ENCODE results near the gene DUS1L.

Gene DUS1L

DNA sequence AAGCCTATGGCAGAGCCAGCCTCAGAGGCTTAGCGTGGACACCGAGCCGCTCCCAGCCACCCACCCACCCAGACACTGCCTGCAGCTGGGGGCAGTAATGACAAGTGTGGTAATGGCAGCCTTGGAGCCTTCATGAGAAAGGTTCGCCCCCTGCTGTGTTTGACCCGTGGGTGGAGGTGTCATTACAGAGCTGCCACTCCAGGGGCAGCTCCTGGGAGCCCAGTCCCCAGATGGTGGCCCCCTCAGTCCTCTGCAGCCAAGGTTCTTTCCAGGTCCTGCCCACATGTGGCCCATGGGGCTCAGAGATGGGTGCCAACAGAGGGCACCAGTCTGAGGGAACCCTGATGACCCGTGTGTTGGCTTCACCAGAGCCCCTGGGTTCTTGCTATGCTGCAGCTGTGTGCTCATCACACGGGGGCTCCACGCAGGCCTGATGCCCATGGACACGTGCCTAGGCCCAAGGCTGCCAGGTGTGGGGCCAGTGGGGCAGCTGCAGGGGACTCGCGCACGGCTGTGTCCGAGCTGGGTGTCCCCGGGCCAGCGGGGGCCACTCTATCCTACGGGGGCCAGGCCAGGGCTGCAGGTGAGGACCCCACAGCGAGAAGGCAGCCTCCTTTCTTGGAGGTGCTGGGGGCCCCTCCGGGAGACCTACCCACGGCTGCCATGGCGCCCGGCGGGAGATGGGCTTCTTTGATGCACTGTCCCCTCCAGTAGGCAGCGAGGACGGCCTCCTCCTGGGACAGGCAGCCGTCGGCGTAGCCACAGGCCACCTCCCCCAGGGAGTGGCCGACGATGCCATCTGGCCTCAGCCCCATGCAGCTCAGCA lies 24.3 kb upstream of the DUS1L start:
- DNase-seq, result no peak

DNA sequence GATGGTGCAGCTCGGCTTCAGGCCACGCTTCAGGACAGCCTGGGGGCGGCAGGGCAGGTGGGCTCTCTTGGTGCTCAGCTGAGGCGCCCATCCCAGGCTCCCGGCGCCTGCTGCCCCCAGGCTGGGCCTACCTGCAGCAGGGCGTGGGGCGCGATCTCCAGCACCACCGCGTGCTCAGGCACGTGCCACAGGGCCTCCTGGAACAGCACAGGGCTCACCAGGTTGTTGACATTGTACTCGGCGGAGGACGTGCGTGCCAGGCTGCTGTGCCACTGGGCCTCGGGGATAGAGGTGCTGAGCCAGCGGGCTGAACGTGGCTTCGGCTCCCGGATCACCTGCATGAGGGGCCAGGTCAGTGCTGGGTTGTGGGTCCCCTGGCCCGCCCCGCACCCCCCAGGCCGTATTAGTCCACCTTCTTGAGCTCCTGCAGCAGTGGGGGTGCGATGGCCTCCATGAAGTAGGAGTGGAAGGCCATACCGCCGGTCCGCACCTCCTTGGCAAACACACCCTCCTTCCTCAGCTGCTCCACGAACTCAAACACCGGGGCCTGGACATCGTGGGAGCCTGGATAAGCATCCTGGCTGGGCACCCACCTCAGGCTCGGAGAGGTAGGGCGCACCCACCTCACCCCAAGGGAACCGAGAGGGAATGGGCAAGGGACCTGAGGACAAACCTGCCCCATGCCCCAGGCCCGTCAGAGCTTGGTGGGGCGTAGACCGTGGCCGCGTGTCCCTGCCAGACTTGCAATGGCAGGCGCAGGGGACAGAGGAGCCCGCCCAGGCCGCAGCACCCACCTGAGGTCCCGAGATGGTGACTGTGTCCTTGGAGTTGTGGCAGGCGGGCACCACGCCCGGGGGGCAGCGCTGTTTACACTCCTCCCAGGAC lies 23.5 kb upstream of the DUS1L start:
- DNase-seq, result no peak

DNA sequence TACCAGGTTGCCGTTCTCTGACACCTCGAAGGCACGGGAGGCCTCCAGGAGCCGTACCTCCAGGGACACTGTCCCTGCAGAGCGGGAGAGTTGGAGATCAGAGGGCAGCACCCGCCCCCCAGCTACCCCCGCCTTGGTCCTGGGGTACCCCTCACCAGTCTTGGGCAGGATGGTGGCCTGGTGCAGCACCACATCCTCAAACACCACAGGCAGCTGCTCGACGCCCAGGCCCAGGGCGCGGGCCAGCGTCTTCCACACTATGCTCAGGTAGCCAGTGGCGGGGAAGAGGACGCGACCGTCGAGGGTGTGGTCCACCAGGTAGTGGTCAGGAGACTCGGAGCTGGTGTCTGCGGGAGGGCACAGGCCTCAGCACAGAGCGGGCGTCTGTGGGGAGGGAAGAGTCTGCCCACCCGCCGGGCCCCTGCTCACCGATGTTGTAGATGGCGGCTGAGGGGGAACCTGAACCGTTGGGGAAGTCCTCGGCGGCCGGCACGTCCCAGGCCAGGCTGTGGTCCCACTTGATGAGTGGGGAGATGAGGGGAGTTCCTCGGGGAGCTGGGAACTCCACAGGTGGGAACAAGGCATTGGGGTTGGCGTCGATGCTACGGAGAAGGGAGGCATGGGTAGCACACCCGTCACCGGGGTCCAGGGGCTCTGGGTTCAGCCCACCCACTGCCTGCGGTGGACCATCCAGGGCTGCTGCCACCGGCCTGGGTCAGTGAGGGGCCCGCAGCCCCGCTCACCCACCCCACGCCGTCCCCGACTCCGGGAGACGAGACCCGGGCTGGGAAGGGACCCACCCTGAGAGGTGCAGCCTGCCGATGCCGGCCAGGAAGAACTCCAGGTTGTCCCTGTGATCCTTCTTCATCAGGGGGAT lies 22.6 kb upstream of the DUS1L start:
- DNase-seq, result no peak

DNA sequence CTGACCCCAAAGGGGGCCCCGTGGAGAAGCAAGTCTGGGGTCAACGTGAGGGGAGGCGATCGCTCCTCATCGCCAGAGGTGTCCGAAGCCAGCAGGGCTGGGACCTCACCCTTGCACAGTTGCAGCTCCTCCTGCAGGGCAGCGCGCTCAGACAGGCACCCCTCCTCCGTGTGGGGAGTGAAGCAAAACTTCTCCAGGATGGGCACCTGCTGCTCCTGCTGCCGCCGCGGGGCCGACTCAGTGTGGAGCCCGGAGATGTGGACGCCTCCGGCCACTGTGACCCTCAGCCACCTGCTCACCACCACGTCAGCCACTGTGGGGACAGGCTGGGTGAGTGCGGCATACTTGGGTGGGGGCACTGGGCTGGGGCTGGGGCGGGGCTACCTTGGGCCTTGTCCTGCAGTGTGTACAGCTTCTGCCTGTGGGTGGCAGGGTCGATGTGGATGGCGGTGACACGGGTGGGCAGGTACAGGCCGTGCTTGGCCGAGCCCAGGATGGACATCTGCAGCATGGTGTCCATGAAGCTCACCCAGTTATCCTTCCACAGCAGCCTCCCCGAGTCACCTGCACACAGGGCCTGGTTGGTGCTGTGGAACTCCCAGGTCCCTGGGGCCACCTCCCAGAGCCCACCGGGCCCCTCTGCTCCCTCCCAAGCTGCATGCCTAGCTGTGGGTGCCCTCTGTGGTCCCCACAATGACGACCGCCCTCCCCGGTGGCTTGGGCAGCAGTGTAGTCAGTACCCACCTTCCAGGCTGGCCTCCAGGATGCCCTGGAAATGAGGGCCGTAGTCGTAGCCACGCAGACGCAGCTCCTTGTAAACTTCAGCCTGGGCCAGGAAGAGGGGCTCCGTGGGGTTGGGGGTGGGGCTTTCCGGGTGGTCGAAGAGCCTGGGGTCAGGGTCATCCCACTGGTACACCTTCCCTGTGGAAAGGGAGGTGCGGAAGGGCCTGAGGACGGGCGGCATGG lies 21.6 kb upstream of the DUS1L start:
- no peak for DNase-seq

DNA sequence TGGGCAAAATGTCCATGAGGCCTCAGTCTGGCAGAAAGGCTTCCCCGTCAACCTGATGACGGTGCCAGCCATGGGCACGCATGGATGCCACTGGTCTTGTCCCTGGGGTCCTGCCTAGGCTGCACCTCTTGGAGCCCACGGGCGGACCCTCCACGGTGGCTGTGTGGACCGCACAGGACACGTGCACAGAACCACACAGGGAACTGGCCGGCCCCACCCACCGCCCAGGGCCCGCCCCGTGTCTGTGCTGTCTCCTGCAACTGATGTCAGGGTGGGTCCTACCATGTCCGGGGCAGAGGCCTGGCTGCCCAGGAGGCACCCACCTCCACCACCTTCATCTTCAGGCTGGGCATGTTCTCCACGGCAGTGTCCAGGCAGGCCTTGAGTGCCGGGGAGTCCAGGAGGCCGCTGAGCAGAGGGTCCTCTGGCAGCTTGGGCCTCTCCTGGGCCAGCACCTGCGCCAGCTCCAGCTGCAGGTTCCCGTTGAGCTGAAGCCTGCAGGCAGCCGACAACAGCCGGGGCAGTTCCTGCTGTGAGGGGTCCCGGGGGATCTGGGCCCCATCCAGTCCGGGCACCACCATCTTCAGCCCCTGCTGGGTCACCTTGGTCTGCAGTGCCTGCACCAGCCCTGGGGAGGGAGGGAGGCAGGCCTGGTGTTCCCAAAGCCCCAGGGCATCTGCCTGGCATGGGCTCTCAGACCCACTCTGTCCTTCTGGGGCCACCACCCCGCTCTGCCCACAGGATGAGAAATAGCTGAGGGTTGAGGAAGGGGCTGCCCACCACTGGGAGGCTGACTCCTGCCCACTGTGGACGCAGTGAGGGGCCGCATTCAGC lies 20.5 kb upstream of the DUS1L start:
- DNase-seq, result no peak

DNA sequence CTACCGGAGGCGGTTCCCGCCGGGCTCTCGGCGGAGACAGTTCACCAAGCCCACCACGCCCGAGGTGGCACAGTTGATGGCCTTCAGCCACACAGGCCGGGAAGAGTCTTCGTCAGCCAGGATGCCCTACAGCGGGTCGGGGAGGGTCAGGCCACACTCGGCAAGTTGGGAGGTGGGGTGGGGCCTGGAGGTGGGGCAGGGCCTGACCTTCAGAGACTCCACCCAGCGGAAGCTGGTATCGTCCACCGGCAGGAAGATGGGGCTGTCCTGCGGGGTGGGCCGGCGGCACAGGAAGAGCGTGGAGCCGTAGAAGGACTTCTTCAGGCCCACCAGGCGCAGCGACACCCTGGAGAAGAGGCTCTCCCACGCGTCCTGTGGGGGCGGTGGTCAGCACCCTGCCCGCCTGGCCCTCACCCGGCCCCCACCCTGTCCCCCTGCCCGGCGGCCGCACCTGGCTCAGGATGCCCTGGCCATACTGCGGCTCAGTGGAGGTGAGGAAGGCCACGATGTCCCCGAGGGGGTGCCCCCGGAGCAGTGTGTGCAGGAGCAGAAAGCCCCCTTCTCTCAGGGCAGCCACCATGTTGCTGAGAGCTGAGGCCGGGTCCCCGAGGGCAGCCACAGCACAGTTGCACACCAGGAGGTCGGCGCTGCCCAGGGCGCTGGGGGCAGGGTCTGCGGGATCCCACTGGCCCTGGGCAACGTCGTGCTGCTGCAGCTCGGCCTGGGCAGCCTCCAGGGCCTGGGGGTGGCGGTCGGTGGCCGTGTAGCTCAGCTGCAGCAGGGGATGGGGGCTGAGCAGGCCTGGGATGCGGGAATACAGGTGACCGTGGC lies 19.6 kb upstream of the DUS1L start:
- DNase-seq, result no peak

DNA sequence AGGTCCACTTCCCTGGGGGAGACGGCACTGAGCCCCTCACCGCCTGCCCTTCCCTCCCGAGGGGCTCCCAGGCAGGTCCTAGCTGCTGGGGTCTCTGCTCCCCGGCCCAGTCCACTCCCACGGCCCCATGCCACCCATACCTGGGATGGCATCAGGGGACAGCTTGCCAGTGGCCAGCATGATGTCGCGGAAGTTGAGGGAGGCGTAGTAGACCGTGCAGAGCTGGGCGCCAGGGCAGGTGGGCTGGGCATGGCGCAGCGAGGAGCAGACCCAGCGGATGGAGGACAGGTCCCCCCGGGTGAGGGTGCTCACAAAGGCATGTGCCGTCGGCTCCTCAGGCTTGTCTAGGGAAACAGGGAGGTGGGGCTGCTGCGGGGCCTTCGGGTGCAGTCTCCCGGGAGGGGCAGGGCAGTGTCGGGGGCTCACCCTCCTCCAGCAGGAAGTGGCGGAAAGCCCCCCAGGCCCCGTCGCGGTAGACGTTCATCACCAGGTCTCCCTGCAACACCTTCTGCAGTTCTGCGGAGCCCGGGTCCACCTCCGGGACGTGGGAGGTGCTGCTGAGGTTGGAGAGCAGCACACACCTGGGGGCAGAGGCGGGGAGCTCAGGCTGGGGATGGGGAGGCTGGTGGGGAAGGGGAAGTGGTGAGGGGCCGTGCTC lies 18.9 kb upstream of the DUS1L start:
- DNase-seq, result no peak

DNA sequence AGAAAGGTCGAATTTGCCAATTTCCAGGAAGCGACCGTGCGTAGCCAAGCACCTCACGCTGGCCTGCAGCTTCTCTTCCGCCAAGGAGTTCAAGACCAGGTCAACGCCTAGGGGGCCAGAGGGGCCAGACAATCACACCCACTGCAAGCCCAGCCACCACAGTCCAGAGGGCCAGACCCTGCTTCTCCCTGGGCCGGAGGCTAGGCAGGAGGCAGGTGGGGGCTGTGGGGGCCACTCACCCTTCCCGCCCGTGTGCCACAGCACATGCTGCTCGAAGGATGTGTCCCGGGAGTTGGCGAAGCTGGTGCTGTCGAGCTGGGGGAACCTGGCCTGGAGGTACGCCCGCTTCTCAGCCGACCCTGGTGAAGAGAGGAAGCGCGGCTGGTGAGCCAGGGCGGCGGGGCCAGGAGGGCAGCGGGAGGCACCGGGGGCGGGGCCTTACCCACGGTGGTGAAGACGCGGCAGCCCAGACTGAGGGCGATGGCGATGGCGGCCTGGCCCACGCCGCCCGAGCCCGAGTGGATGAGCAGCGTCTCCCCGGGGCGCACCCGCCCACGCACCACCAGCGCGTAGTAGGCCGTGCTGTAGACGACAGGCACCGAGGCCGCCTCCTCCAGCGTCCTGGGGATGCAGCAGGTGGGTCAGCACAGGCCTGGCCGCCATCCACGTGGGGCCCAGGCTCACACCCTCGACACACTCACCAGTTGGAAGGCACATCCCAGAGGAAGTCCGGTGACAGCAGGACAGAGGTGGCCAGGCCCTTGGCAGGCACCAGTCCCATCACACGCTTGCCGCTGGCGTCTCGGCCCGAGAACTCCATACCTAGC lies 18.1 kb upstream of the DUS1L start:
- DNase-seq, result no peak

DNA sequence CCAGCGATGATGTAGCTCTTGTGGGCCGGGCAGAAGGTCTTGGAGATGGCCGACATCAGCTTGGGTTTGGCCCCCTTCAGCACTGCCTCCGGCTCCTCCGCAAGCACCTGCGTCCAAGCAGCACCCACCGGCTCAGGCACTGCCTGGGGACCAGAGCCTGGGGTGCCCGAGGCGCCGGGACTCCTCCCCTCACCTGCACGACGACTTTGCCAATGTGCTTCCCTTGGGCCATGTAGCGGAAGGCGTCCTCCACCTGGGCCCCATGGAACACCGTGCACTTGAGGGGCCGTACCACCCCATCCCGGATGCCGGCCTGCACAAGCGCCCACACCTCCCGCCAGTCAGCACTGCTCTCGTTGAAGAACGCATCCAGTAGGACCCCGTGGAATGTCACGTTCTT lies 17.4 kb upstream of the DUS1L start:
- DNase-seq, result no peak

DNA sequence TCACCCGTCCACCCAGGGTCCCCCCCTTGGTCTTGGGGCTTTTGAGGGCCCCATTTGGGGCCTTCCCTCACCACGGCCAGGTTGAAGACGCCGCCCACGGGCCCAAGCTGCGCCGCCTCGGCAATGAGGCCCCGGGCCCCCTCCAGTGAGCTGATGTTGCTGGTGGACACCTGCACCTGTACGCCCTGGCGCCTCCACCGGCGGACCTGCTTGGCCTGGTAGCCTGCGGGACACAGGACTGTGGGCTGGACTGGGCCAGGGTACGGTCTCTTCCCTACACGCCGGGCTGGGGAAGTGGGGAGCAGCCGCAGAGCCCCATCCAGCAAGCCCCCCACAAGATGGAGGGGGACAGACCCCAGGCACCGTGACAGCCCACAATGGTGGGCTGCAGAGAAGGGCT lies 16.9 kb upstream of the DUS1L start:
- DNase-seq, result no peak

DNA sequence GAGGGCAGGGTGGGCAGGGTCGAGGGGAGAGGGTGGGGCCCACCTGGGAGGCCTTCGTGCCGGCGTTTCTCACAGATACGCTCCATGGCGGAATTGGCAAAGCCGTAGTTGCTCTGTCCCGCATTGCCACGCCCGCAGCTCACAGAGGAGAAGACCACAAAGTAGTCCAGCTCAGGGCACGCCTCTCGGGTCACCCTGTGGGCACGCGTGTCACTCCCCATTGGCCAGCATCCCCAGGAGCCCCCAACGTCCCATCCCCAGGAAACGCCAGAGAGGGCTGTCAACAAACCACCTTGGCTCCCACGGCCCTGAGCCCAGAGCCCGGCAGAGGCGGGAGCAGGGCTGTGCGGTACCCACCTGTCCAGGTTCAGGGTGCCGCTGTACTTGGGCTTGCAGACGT lies 16.4 kb upstream of the DUS1L start:
- DNase-seq, result no peak

DNA sequence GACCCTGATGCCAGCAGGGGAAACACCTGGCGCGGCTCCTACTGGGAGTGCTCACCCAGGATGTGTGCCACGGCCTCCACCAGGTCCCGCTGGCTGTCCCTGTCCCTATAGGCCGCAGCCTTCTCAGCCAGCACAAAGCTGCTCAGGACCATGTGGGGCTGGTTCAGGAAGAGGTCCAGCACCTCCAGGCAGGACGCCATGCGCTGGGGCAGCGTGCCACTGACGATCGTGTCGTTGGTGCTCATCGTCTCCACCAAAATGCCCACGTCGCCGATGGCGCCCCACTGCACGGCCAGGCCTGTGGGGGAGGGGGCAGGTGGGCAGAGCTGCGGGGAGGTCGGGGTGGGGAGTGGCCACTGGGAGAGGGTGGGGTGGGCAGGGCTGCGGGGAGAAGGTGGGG lies 15.9 kb upstream of the DUS1L start:
- no peak for DNase-seq

DNA sequence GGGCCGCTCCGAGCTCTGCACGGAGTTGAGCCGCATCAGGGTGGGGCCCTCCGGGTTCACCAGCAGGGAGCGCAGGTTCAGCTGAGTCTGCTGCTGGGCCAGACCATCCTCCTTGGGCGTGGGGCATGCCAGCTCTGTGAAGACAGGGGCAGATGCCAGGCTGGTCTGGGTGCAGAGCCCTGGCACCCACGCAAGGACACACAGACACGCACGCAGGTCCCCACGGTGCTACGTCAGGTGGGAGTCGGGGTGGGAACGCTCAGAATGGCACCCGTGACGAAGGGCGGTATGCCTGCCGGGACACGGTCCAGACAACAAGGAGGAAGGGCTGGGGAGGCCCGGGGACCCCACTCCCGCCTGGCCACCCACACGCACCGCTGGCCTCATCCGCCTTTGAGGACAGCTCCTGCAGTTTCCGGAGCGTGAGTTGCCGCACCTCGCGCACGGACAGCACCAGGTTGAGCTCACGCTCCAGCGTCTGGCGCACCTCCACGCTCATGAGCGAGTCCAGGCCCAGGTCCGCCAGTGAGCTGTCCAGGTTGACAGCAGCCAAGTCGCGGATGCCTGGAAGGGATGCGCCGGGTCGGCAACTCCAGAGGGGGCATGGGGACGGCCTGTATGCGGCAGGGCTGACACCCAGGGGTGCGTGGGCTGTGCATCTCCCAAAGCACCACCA lies 15.3 kb upstream of the DUS1L start:
- no peak for DNase-seq

DNA sequence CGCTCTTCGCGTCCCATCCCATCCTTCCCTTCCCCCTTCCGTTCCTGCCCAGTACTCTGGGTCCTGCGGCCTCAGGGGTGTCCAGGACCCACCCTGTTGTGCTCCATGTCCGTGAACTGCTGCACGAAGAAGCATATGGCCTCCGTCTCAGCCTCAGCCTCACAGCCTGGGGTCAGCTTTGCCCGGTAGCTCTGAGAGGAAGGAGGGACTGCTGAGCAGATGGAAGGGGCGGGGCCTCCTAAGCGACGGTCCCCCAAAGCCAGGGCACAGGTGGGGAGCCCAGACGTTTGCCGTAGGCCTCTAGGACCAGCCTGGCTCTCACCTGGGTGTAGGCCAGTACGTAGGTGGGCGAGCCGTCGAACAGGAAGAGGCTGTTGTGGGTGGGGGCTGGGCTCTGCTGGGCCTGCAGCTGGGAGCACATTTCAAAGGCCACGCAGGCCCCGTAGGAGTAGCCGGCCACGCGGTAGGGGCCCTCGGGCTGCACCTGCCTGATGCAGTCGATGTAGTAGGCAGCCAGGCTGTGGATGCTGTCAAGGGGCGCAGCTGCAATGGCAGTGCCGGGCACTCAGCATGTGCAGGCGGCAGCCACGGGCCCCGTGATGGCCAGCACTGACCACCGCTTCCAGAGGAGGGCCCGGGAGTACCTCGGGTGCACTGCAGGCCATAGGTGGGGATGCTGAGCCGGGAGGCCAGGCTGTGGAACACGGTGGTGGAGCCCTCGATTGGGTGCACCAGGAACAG lies 14.6 kb upstream of the DUS1L start:
- no peak for DNase-seq

DNA sequence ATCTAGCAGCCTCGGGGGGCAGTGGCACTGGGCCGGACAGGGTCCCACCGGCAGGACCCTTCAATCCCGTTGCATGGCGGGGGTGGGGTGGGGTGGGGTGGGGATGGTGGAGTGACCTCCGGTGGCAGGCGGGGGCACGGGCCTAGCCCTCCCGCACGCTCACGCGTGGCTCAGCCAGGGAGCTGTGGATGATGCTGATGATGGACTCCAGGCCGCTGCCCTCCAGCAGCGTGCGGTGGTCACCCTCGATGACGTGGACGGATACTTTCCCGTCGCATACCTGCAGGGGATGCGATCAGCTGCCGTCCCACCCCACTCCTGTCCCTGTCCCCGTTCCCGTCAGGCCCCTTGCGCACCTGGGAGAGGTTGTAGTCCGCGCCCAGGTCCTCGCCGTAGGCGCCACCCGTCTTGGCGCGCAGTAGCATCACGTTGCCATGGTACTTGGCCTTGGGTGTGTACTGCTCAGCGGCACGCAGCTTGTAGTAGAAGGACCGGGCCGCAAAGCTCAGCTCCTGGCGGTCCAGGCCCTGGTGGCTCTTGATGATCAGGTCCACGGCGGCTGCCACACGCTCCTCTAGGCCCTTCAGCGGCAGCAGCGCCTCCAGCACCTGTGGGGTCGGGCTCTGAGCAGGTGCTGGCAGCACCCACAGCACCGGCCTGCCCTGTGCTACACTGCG lies 13.5 kb upstream of the DUS1L start:
- no peak for DNase-seq

DNA sequence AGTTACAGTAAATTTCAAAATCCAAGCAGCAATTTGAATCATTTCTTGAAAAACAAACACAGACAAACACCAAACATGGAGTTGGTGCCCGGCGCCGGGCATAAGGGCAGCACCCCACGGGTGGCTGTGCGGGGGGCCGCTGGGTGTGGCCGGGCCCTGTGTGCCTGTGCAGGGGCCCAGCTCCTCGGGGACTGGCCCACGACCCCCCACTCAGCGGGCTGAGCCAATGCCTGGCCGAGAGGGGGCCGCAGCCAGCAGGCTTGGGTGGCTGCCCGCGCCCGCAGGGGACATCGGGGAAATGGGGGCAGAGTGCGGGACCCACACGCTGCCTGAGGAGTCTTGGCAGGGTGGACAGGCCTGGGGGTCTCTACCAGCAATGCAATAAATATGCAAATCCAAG lies 12.8 kb upstream of the DUS1L start:
- DNase-seq, result no peak

Data from right kidney (tissue), 1 donor.